IMR-90 (cell line): ENCODE results near the gene ERC2. TPM values are rescaled to one million over a fixed set of nuclear protein-coding genes. Genes with fewer than 3 reads are reported as not detected.

Experiments used
- ATAC-seq: fragments of 200-7000 bp; cut with Tn5 transposase; 2 replicates; pipeline ENCODE4 v1.9.1; 2020; ENCODE audit warnings: low read depth, mild to moderate bottlenecking, moderate library complexity
- BruUV-seq: library from RNA; stranded (reverse); fragments of 400-500 nt; replicated peaks from 2 replicates; lab custom pipeline; 2021; lab: Mats Ljungman, UMichigan
- CTCF ChIA-PET: fragments of 300-600 bp; formaldehyde crosslinking; extraction: SDS; loops from one replicate; lab custom pipeline; 2021; ENCODE audit warnings: antibody characterized with exemption; lab: Yijun Ruan, JAX
- POLR2A ChIA-PET: fragments of 300-600 bp; sonication (Branson Sonifier 250); formaldehyde crosslinking; loops from one replicate; lab custom pipeline; 2022; ENCODE audit warnings: antibody characterized with exemption; ENCODE audit not compliant: unreplicated experiment; lab: Charles Lee
- DNase-seq: peaks from one replicate; pipeline ENCODE4 v3.0.0; 2013
- H2AFZ ChIP-seq: replicated peaks from 2 replicates; pipeline ENCODE3; 2013; ENCODE audit warnings: low read length, mild to moderate bottlenecking; ENCODE audit not compliant: poor library complexity
- H2AK5ac ChIP-seq: 2 replicates; pipeline ENCODE4 v1.6.1; 2013; ENCODE audit warnings: low read depth, low read length, inconsistent platforms
- H2AK9ac ChIP-seq: replicated peaks from 2 replicates; pipeline ENCODE3; 2013; ENCODE audit warnings: mild to moderate bottlenecking, low read depth, low read length, moderate library complexity; ENCODE audit not compliant: poor library complexity
- H2BK120ac ChIP-seq: 2 replicates; pipeline ENCODE4 v1.6.1; 2013; ENCODE audit warnings: low read depth, low read length, inconsistent platforms
- H2BK15ac ChIP-seq: 3 replicates; pipeline ENCODE4 v1.6.1; 2013; ENCODE audit warnings: low read depth, low read length, inconsistent platforms
- H2BK20ac ChIP-seq: 2 replicates; pipeline ENCODE4 v1.6.1; 2013; ENCODE audit warnings: low read depth, mild to moderate bottlenecking, inconsistent platforms, low read length, moderate library complexity
- H2BK5ac ChIP-seq: 2 replicates; pipeline ENCODE4 v1.6.1; 2013; ENCODE audit warnings: mild to moderate bottlenecking, low read depth, low read length, inconsistent platforms; ENCODE audit not compliant: poor library complexity, severe bottlenecking
- H3K14ac ChIP-seq: replicated peaks from 2 replicates; pipeline ENCODE4 v1.6.1; 2013; ENCODE audit warnings: low read depth, low read length, inconsistent platforms
- H3K18ac ChIP-seq: 2 replicates; pipeline ENCODE4 v1.6.1; 2013; ENCODE audit warnings: low read depth, low read length, control low read depth
- H3K23ac ChIP-seq: 2 replicates; pipeline ENCODE4 v1.6.1; 2013; ENCODE audit warnings: low read depth, low read length, inconsistent platforms
- H3K27ac ChIP-seq: 2 replicates; pipeline ENCODE4 v1.5.1; 2013; ENCODE audit warnings: mild to moderate bottlenecking, control low read depth, low read length; ENCODE audit not compliant: insufficient read depth
- H3K27me3 ChIP-seq: 2 replicates; pipeline ENCODE4 v1.6.1; 2013; ENCODE audit warnings: low read length; ENCODE audit not compliant: control insufficient read depth, insufficient read depth
- H3K36me3 ChIP-seq: 2 replicates; pipeline ENCODE4 v1.6.1; 2013; ENCODE audit warnings: low read length, mixed read lengths; ENCODE audit not compliant: control insufficient read depth, insufficient read depth
- H3K4ac ChIP-seq: 2 replicates; pipeline ENCODE4 v1.6.1; 2013; ENCODE audit warnings: low read depth, low read length, inconsistent platforms
- H3K4me1 ChIP-seq: 2 replicates; pipeline ENCODE4 v1.6.1; 2013; ENCODE audit warnings: low read length, mixed read lengths; ENCODE audit not compliant: control insufficient read depth, insufficient read depth
- H3K4me2 ChIP-seq: 2 replicates; pipeline ENCODE4 v1.6.1; 2013; ENCODE audit warnings: low read depth, mild to moderate bottlenecking, control low read depth, low read length, moderate library complexity
- H3K4me3 ChIP-seq: 2 replicates; pipeline ENCODE4 v1.5.1; 2013; ENCODE audit warnings: low read depth, mild to moderate bottlenecking, control low read depth, low read length, moderate library complexity; ENCODE audit not compliant: insufficient read depth
- H3K56ac ChIP-seq: 2 replicates; pipeline ENCODE4 v1.6.1; 2013; ENCODE audit warnings: low read length, inconsistent platforms; ENCODE audit not compliant: insufficient read depth; ENCODE audit errors: extremely low read depth
- H3K79me1 ChIP-seq, 2 experiments: 2 replicates each; pipeline ENCODE4 v1.6.1; 2013; ENCODE audit warnings: low read length in 2 of 2, inconsistent platforms in 1 of 2, low read depth in 1 of 2
- H3K9ac ChIP-seq: 2 replicates; pipeline ENCODE4 v1.6.1; 2013; ENCODE audit warnings: low read depth, low read length, control low read depth
- H3K9me1 ChIP-seq: 2 replicates; pipeline ENCODE4 v1.6.1; 2013; ENCODE audit warnings: low read length, inconsistent platforms; ENCODE audit not compliant: insufficient read depth
- H3K9me3 ChIP-seq: 2 replicates; pipeline ENCODE4 v1.6.1; 2013; ENCODE audit warnings: low read length; ENCODE audit not compliant: control insufficient read depth, insufficient read depth
- H4K20me1 ChIP-seq: 2 replicates; pipeline ENCODE4 v1.6.1; 2013; ENCODE audit warnings: low read length, inconsistent platforms; ENCODE audit not compliant: insufficient read depth
- H4K5ac ChIP-seq: 2 replicates; pipeline ENCODE4 v1.6.1; 2013; ENCODE audit warnings: mild to moderate bottlenecking, low read depth, low read length, control low read depth
- H4K8ac ChIP-seq, 2 experiments: 2 replicates each; pipeline ENCODE4 v1.6.1; 2013; ENCODE audit warnings: low read depth in 2 of 2, low read length in 2 of 2, control low read depth in 1 of 2, inconsistent platforms in 1 of 2
- H4K91ac ChIP-seq: 2 replicates; pipeline ENCODE4 v1.6.1; 2013; ENCODE audit warnings: low read depth, low read length, inconsistent platforms; ENCODE audit not compliant: insufficient read depth
- CEBPB ChIP-seq: IDR thresholded peaks from 2 replicates; pipeline ENCODE4 v1.6.1; 2012; ENCODE audit warnings: low read depth, low read length, improper control_type of control experiment
- RFX5 ChIP-seq: IDR thresholded peaks from 2 replicates; pipeline ENCODE4 v1.8.0; 2012; ENCODE audit warnings: low read depth, mild to moderate bottlenecking, low read length, moderate library complexity
- WGBS, 2 experiments: methylation state at CpG; one replicate each; pipeline versions ENCODE4 v1.1.5 to v1.1.7; 2013; ENCODE audit warnings: missing lambda C conversion rate in 2 of 2; ENCODE audit not compliant: insufficient read length in 1 of 2; ENCODE audit errors: extremely low coverage in 2 of 2; 5-methylcytosine and 5-hydroxymethylcytosine counted together
- dilution Hi-C: fragments of 300-500 bp; cut with HindIII; formaldehyde crosslinking; loops from one replicate; pipeline ENCODE4 v1.14.3; 2018; ENCODE audit warnings: low sequenced_read_pairs; ENCODE audit not compliant: unreplicated experiment
- in situ Hi-C: fragments of 300-500 bp; cut with MboI; formaldehyde crosslinking; loops from 3 replicates; pipeline ENCODE4 v1.14.3; 2019; ENCODE audit warnings: low sequenced_read_pairs, inconsistent platforms, mixed read lengths
- intact Hi-C: fragments of 100-400 bp; cut with micrococcal nuclease; formaldehyde crosslinking; loops from 2 replicates; pipeline ENCODE4 v1.10.0; 2022
- polyA plus RNA-seq, 3 experiments: library from polyadenylated mRNA; depleted of rRNA; stranded (reverse); fragments of >200 nt; gene quantifications; 2 replicates each; pipeline ENCODE4 v1.2.3, GENCODE V29; 2012; ENCODE audit warnings: low replicate concordance in 1 of 3
- total RNA-seq: library from RNA; depleted of rRNA; stranded (reverse); fragments of >200 nt; gene quantifications from 2 replicates; pipeline ENCODE4 v1.2.3, GENCODE V29; 2012

ERC2 gene
- total and polyA plus RNA-seq, 2 of the 4 experiments (the other 2 are of a cell fraction): 0.17 to 0.18 TPM

GRCh38 chr3:56321383-56321782, 146.9 kb downstream of the ERC2 start:
- Histone ChIP-seq H2AFZ (no peak overlapping the region), H3K56ac (no peak overlapping the region), H3K9ac (no peak overlapping the region), H3K4me2 (no peak overlapping the region), H2AK5ac (no peak overlapping the region), H2AK9ac (no peak overlapping the region), H2BK5ac (no peak overlapping the region), H3K9me1 (no peaks in the 10 kb centered on the region), H4K8ac (no peak overlapping the region), H3K27me3 (no peaks in the 10 kb centered on the region), H3K27ac (no peak overlapping the region), H3K4me3 (no peak overlapping the region), H3K36me3 (no peaks in the 10 kb centered on the region), H4K91ac (no peak overlapping the region), H2BK120ac (no peak overlapping the region), H3K23ac (no peak overlapping the region), H2BK20ac (no peak overlapping the region), H2BK15ac (no peak overlapping the region), H3K14ac (no peak overlapping the region), H3K9me3 (no peaks in the 10 kb centered on the region), H3K4me1 (no peaks in the 10 kb centered on the region), H3K4ac (no peak overlapping the region), H4K5ac (no peak overlapping the region), H3K18ac (no peak overlapping the region), H4K20me1 (no peaks in the 10 kb centered on the region), H3K79me1 (no peaks in the 10 kb centered on the region)
- dilution Hi-C loops (no loop called here), intact Hi-C loops (no loop called here), in situ Hi-C loops (no loop called here)
- no CpG with 5 or more reads among the region's 1 CpG for WGBS, 2 experiments
- DNase-seq (no peak), ATAC-seq (no peak)
- no TSS peak for BruUV-seq
- POLR2A ChIA-PET: no interaction called here
- TF ChIP-seq RFX5: no peak
- no peak for TF ChIP-seq CEBPB
- CTCF ChIA-PET: no interaction called here
